Common myeloid progenitor, CD34-positive (primary cell): Measurements from ENCODE around the gene SERPINE2.

ENCODE experiments used
- CTCF ChIA-PET: fragments of 350-600 bp; sonication (Branson Sonifier 250); formaldehyde crosslinking; loops from one replicate; lab custom pipeline; 2021; ENCODE audit warnings: antibody characterized with exemption; lab: Charles Lee
- POLR2A ChIA-PET: fragments of 350-600 bp; sonication (Branson Sonifier 250); formaldehyde crosslinking; loops from one replicate; lab custom pipeline; 2021; ENCODE audit warnings: antibody characterized with exemption; lab: Charles Lee
- DNase-seq, 3 donors: peaks; one replicate each; pipeline versions ENCODE4 v3.0.0 to v3.0.0-alpha.2; 2013
- H3K27ac ChIP-seq, 2 experiments: 1 replicate in 1 of 2; 2 replicates in 1 of 2; pipeline ENCODE4 v1.7.0; 2013; ENCODE audit warnings: inconsistent platforms in 2 of 2, low read length in 2 of 2, mild to moderate bottlenecking in 2 of 2, low read depth in 1 of 2, moderate library complexity in 1 of 2; ENCODE audit not compliant: severe bottlenecking in 2 of 2, insufficient read depth in 1 of 2, poor library complexity in 1 of 2
- H3K27me3 ChIP-seq, 5 experiments: replicated peaks in 2 of 5; 1 replicate in 3 of 5; 2 replicates in 2 of 5; pipeline versions ENCODE4 v1.6.1 to v1.7.0; 2013; ENCODE audit warnings: low read length in 4 of 5, mild to moderate bottlenecking in 2 of 5, moderate library complexity in 2 of 5, inconsistent platforms in 1 of 5; ENCODE audit not compliant: insufficient read depth in 5 of 5, control insufficient read depth in 4 of 5
- H3K36me3 ChIP-seq, 4 experiments: 1 replicate in 2 of 4; 2 replicates in 2 of 4; pipeline versions ENCODE4 v1.6.1 to v1.7.0; 2013; ENCODE audit warnings: low read length in 3 of 4, control low read depth in 1 of 4, mild to moderate bottlenecking in 1 of 4; ENCODE audit not compliant: control insufficient read depth in 4 of 4, insufficient read depth in 4 of 4
- H3K4me1 ChIP-seq, 4 experiments: 1 replicate in 3 of 4; 2 replicates in 1 of 4; pipeline versions ENCODE4 v1.6.1 to v1.7.1; 2013; ENCODE audit warnings: low read length in 3 of 4, mild to moderate bottlenecking in 3 of 4, control low read depth in 1 of 4, inconsistent platforms in 1 of 4, moderate library complexity in 1 of 4; ENCODE audit not compliant: control insufficient read depth in 4 of 4, insufficient read depth in 4 of 4; ENCODE audit errors: control extremely low read depth in 1 of 4
- H3K4me3 ChIP-seq, 7 experiments: 1 replicate in 4 of 7; 2 replicates in 3 of 7; pipeline versions ENCODE4 v1.5.1 to v1.7.0; 2013; ENCODE audit warnings: mild to moderate bottlenecking in 7 of 7, low read length in 6 of 7, moderate library complexity in 6 of 7, inconsistent platforms in 2 of 7, low read depth in 2 of 7, control low read depth in 1 of 7; ENCODE audit not compliant: insufficient read depth in 4 of 7, control insufficient read depth in 1 of 7; ENCODE audit errors: extremely low read depth in 1 of 7
- H3K9me3 ChIP-seq, 5 experiments: 1 replicate in 4 of 5; 2 replicates in 1 of 5; pipeline versions ENCODE4 v1.6.1 to v1.7.1; 2013; ENCODE audit warnings: low read length in 4 of 5, mild to moderate bottlenecking in 2 of 5, inconsistent platforms in 1 of 5, low read depth in 1 of 5, moderate library complexity in 1 of 5; ENCODE audit not compliant: control insufficient read depth in 4 of 5, insufficient read depth in 2 of 5; ENCODE audit errors: control extremely low read depth in 1 of 5
- WGBS: methylation state at CpG from one replicate; pipeline ENCODE4 v1.1.5; 2013; ENCODE audit not compliant: insufficient coverage; 5-methylcytosine and 5-hydroxymethylcytosine counted together

Gene SERPINE2

DNA sequence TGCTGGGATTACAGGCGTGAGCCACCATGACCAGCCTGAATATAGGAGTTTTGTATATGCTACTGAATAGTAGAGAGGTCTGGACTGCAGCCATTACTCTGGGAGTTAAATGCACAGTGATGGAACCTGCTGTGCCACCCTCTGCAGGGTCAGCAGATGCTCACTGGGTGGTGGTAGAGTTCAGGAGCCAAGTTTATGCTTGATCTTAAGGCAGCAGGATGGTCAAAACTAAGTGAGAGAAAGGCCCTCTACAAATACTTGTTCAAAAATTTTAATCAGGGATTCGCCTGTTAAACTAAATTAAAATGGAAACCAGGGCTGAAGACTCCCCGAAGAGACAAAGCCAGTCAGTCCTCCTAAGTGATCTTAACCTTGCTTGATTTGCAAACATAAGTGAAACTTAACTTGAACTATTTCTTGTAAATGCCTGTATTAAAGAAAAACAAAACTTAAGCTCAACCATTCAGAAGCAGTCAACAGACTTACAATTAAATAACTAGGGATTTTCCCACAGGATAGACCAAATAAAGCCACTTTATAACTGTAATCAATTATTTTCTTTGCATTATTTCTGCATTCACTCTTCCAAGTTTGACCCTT lies 89.7 kb downstream of the SERPINE2 start:
- POLR2A ChIA-PET = no interaction called here

DNA sequence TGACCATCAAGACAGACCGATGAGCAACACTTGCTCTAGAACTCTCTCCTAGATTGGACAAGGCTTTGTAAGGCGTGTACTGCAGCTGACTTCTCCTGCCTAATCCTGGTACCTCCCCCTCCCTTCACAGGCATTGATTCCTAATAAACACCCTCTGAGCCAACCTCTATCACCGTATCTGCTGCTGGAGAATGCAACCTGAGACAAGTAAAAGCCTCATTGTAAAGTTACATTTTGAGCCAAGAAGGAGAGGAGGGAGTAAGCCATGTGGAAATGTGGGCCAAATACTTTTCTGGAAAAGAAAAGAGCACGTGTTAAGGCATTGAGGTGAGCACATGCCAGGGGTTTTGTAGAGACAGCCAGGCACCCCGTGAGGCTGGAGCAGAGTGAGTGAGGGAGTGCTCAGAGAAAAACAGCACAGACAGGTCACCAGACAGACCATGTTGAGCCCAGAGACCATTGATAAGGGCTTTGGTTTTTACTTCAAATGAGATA lies 91.3 kb downstream of the SERPINE2 start:
- POLR2A ChIA-PET = no interaction called here
- no peak overlapping the region for H3K4me3 ChIP-seq
- H3K27me3 ChIP-seq = no peaks in the 10 kb centered on the region
- H3K4me1 ChIP-seq = peaks cover 0 to 15% (median 11%) of the 10 kb centered on the region in 4 experiments
- no peak for DNase-seq
- H3K36me3 ChIP-seq = no peaks in the 10 kb centered on the region
- CTCF ChIA-PET = interaction anchor here (1.5 kb wide), 1 partner anchor 22 kb away, joined by 4 read pairs; no protein-coding TSS in a partner anchor
- no peaks in the 10 kb centered on the region for H3K9me3 ChIP-seq
- WGBS = 98% methylated on average over 4 of the region's 5 CpGs
- no peak overlapping the region for H3K27ac ChIP-seq

More for the DNA sequence above, 89.7 kb downstream of the SERPINE2 start:
- no peak overlapping the region for H3K27ac ChIP-seq
- H3K9me3 ChIP-seq = no peaks in the 10 kb centered on the region
- peaks cover 0 to 7% (median 2%) of the 10 kb centered on the region in 4 experiments for H3K4me1 ChIP-seq
- CTCF ChIA-PET = interaction anchor here (0.6 to 1.2 kb wide), 2 partner anchors 9 to 21 kb away, joined by 3 read pairs; no protein-coding TSS in a partner anchor
- no peak overlapping the region for H3K4me3 ChIP-seq
- H3K36me3 ChIP-seq = no peaks in the 10 kb centered on the region
- DNase-seq = no peak
- no CpG with 5 or more reads among the region's 3 CpGs for WGBS
- no peaks in the 10 kb centered on the region for H3K27me3 ChIP-seq

DNA sequence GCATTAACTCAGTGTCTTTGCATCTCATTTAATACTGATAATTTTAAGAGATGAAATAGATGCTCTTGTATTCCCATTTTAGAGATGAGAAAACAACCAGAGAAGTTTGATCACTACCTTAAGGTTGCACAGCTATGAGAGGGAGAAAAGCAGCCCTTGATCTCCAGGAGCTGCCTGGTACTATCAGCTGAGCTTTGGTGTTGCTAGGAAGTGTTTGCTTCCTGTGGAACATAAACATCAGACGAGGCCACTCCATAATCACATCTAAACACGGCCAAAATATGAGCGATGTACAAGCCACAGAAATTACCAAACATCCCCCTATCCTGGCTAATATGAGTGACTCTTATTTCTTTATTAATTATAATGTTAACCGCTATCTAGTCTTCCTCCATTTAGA lies 93.3 kb downstream of the SERPINE2 start:
- POLR2A ChIA-PET = no interaction called here
- 0% methylated on average over 2 of the region's 4 CpGs for WGBS
- no peaks in the 10 kb centered on the region for H3K36me3 ChIP-seq
- H3K4me1 ChIP-seq = peaks cover 0 to 15% (median 10%) of the 10 kb centered on the region in 4 experiments
- H3K9me3 ChIP-seq = no peaks in the 10 kb centered on the region
- no peaks in the 10 kb centered on the region for H3K27me3 ChIP-seq
- DNase-seq = peak in 1 of 3 donors; percentile 50
- CTCF ChIA-PET = interaction anchor here (0.8 to 2.1 kb wide), 2 partner anchors 9 to 15 kb away, joined by 3 to 17 read pairs; no protein-coding TSS in a partner anchor
- peak overlapping the region in 4 of 7 experiments; percentile 83 to 90 (median 88) for H3K4me3 ChIP-seq
- H3K27ac ChIP-seq = no peak overlapping the region

DNA sequence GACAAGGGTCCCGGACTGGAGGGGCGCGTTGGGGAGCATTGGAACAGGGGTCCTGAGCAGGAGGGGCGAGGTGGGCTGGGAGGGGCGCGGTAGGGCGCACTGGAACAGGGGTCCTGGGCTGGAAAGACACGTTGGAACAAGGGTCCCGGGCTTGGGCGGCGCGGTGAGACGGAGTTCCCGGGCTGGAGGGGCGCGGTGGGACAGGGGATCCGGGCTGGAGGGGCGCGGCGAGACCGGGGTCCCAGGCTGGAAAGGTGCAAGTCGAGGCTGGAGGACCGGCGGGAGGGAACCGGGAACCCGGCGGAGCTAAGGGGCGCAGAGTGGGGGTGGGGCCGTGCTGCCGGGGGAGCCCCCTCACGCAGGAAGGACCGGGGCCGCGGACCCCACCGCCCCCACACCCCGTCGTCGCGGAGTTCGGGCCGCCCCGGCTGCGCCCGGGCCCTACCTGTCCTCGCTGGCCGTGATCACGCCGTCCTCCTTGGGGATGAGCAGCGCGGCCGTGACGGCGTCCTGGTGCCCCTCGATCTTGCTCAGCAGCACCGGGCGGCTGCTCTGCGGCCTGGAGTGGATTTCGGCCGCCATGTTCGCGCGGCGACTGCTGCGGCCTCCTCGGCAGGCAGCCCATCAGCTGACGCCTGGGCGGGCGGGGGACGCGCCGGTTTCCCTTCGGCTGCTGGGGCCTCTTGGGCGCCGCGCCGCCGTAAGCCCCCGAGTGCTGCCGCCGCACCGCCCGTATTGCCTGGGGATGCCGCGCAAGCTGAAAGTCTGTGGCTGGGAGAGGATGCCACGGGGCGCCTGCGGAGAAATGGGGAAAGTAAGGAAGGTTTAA lies 94.2 kb downstream of the SERPINE2 start, which contains the start of gene WDFY1:
Gene WDFY1, minus strand, starts transcription at position 633 of the 829 bp plus-strand sequence. Its CDS starts 51 bp downstream, at position 582.
- H3K4me3 ChIP-seq = peak within 1 kb of the TSS; percentile 77 to 90 (median 86)
- peak; percentile 84 to 92 (median 87) for DNase-seq
- WGBS = under 1% methylated on average over 74 of the region's 87 CpGs
- H3K9me3 ChIP-seq = no peaks in the 10 kb centered on the region
- H3K36me3 ChIP-seq = peaks cover 0 to 2% (median 0%) of the 10 kb centered on the region in 4 experiments
- H3K4me1 ChIP-seq = peaks cover 0 to 15% (median 10%) of the 10 kb centered on the region in 4 experiments
- no peaks in the 10 kb centered on the region for H3K27me3 ChIP-seq
- ChIA-PET POLR2A (interaction anchor here (1.5 kb wide), 1 partner anchor 12 kb away, joined by 4 read pairs; the partner anchor contains the start of gene MRPL44), CTCF (interaction anchor here (0.8 to 2.1 kb wide), 3 partner anchors 10 to 35 kb away, joined by 3 to 17 read pairs (median 3); no protein-coding TSS in a partner anchor)
- peak within 1 kb of the TSS in 1 of 2 experiments; percentile 68 for H3K27ac ChIP-seq

DNA sequence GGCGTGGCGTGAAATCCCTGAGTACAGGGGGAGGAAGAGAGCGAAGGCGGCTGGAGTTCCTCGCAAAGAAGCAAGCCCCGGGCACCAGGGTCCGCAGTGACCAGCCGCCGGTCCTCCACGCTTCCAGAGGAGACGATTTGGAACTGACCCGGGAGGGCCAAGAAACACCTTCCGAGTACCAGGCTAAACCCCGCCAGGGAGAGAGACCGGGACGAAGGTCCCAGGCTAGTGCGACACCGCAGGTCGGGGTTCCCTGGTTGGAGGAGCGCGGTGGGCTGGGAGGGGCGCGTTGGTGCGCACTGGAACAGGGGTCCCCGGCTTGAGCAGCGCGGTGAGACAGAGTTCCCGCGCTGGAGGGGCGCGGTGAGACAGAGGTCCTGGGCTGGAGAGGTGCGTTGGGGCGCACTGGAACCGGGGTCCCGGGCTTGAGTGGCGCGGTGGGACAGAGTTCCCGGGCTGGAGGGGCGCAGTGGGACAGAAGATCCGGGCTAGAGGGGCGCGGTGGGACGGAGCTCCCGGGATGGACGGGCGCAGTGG lies 94.9 kb downstream of the SERPINE2 start:
- peak overlapping the region; percentile 77 to 90 (median 86) for H3K4me3 ChIP-seq
- WGBS = under 1% methylated on average over 40 of the region's 46 CpGs
- no peaks in the 10 kb centered on the region for H3K27me3 ChIP-seq
- H3K27ac ChIP-seq = peak overlapping the region in 1 of 2 experiments; percentile 68
- H3K4me1 ChIP-seq = peaks cover 0 to 15% (median 10%) of the 10 kb centered on the region in 4 experiments
- peaks cover 0 to 2% (median 0%) of the 10 kb centered on the region in 4 experiments for H3K36me3 ChIP-seq
- ChIA-PET POLR2A (interaction anchor here (1.5 kb wide), 1 partner anchor 13 kb away, joined by 4 read pairs; the partner anchor contains the start of gene MRPL44), CTCF (interaction anchor here (1.0 to 2.1 kb wide), 3 partner anchors 10 to 34 kb away, joined by 3 to 17 read pairs (median 4); no protein-coding TSS in a partner anchor)
- peak; percentile 33 to 62 (median 58) for DNase-seq
- H3K9me3 ChIP-seq = no peaks in the 10 kb centered on the region

DNA sequence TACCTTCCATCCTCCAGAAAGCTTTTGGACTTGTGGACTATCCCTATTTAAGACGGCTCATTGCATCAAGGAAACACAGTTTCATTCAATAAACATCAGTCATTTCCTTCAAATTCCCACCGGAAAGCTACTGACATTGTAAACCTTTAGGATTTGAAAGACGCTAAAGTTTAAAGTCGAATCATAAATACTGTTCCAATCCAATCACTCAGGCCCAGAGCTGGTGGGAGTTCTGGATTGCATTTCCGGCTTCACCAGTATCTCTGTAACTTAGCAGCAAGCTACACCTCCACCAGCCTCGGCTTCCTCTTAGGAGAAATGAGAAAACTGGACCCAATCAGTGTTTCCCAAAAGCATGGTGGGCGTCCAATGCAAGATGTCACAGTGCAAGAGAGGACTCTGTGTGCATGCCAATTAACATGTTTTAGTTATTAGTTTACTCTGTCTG lies 95.5 kb downstream of the SERPINE2 start:
- Histone ChIP-seq H3K27me3 (no peaks in the 10 kb centered on the region), H3K27ac (no peak overlapping the region), H3K9me3 (no peaks in the 10 kb centered on the region), H3K4me1 (peaks cover 0 to 15% (median 10%) of the 10 kb centered on the region in 4 experiments), H3K4me3 (peak overlapping the region in 4 of 7 experiments; percentile 85 to 90 (median 88)), H3K36me3 (peaks cover 0 to 2% (median 0%) of the 10 kb centered on the region in 4 experiments)
- POLR2A ChIA-PET = interaction anchor here (0.6 kb wide), 1 partner anchor 9 kb away, joined by 3 read pairs; no protein-coding TSS in a partner anchor
- 79% methylated on average over 5 of the region's 7 CpGs for WGBS
- no peak for DNase-seq
- CTCF ChIA-PET = interaction anchor here (0.6 to 1.7 kb wide), 5 partner anchors 10 to 464 kb away, joined by 3 to 4 read pairs (median 3); no protein-coding TSS in a partner anchor
